SK-N-MC (cell line): ENCODE data around the gene SMC3.

Source experiments
- DNase-seq: peaks from one replicate; pipeline ENCODE4 v3.0.0-alpha.2; 2011; ENCODE audit warnings: low read depth, low spot score
- H3K27ac ChIP-seq: fragments of 200-600 bp; sonication (generic); 2 replicates; pipeline ENCODE4 v1.5.1; 2016; ENCODE audit warnings: mixed run types
- H3K36me3 ChIP-seq: fragments of 200-600 bp; sonication (generic); 2 replicates; pipeline ENCODE4 v1.6.1; 2017; ENCODE audit warnings: antibody characterized with exemption, low read length, mixed read lengths; ENCODE audit not compliant: insufficient read depth
- H3K4me3 ChIP-seq: fragments of 200-600 bp; sonication (generic); 2 replicates; pipeline ENCODE4 v1.5.1; 2016
- H3K9ac ChIP-seq: fragments of 200-600 bp; sonication (generic); 2 replicates; pipeline ENCODE4 v1.8.0; 2017; ENCODE audit warnings: mixed run types, mixed read lengths; ENCODE audit not compliant: insufficient read length
- H3K9me3 ChIP-seq: fragments of 200-600 bp; sonication (generic); 2 replicates; pipeline ENCODE4 v1.6.1; 2017; ENCODE audit warnings: low read depth, mild to moderate bottlenecking, antibody characterized with exemption, low read length, moderate library complexity, mixed read lengths
- EZH2 ChIP-seq: fragments of 200-600 bp; sonication (generic); IDR thresholded peaks from one replicate; pipeline ENCODE4 v1.6.1; 2017; ENCODE audit warnings: antibody characterized with exemption
- FOXP2 ChIP-seq: optimal IDR thresholded peaks from 2 replicates; pipeline ENCODE3; 2011; ENCODE audit warnings: mild to moderate bottlenecking, moderate library complexity; ENCODE audit not compliant: insufficient read depth; ENCODE audit errors: extremely low read length, control extremely low read depth
- POLR2AphosphoS5 ChIP-seq: IDR thresholded peaks from 2 replicates; pipeline ENCODE4 v1.6.1; 2012; ENCODE audit warnings: mild to moderate bottlenecking, low read depth, low read length, borderline replicate concordance

The SMC3 gene

DNA sequence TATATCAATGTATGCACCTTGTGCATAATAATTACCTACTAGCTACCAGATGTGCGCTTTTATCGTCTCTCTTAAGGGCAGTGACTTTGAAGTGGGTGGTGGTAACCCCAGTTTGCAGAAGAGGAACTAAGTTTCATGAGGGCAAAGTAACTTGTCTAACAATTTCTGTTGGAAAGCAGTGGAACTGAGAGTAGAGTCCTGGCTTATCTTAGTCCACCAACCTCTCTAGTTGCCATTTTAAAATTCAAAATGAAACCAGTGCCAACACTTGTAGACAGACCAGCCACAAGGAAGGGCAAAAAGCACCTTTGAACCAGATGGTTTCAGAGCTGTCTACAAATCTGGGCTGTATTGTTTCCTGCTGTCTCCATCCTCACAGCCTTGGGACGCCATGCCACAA is 44.6 kb downstream of the SMC3 start:
- TF ChIP-seq FOXP2 = no peak
- no peak for TF ChIP-seq POLR2AphosphoS5
- no peak for TF ChIP-seq EZH2
- no peaks in the 10 kb centered on the region for H3K36me3 ChIP-seq
- no peak overlapping the region for H3K27ac ChIP-seq
- no peak overlapping the region for H3K4me3 ChIP-seq
- H3K9me3 ChIP-seq = no peaks in the 10 kb centered on the region
- H3K9ac ChIP-seq = no peak overlapping the region
- no peak for DNase-seq

DNA sequence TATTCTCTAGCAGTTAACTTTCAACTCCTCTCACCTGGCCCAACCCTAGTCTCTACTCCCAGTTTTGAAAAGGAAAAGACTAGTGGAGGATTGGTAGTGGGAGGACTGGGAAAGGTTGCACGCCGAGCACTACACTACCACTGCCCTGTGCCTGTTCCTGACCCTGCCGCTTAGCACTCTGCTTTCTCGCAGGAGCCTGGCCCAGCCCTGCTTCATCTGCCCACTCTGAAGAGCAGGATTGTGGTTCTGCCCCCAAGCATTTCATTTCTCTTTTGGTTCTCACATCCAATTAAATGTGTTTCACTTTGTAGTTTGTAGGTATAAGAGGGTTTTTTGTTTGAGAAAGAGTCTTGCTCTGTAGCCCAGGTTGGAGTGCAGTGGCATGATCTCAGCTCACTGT is 45.1 kb downstream of the SMC3 start:
- no peaks in the 10 kb centered on the region for H3K36me3 ChIP-seq
- TF ChIP-seq EZH2 (no peak), POLR2AphosphoS5 (no peak), FOXP2 (no peak)
- DNase-seq = no peak
- no peak overlapping the region for H3K4me3 ChIP-seq
- H3K9ac ChIP-seq = no peak overlapping the region
- H3K27ac ChIP-seq = no peak overlapping the region
- no peaks in the 10 kb centered on the region for H3K9me3 ChIP-seq

DNA sequence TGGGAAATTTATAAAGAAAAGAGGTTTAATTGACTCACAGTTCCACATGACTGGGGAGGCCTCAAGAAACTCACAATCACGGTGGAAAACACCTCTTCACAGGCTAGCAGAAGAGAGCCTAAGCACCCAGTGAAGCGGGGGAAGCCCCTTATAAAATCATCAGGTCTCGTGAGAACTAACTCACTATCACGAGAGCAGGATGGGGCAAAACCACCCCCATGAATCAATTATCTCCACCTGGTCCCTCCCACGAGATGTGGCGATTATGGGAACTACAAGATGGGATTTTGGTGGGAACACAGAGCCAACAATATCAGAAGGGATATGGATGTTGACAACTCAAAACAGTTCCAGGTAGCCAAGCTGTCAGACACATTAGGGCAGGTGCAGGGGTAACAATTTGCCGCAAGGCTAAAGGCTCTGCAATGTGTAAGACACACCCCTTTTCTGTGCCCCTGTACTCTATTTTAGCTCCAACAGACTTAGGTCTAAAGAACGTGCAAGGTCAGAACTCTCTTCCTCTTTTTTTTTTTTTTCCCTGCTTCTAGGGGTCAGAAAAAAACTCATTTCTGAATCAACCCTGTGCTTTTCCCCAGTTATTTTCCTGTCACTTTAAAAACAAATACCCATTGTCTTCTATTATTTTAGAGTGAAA is 46.0 kb downstream of the SMC3 start:
- H3K9ac ChIP-seq = no peak overlapping the region
- H3K36me3 ChIP-seq = no peaks in the 10 kb centered on the region
- DNase-seq = no peak
- H3K4me3 ChIP-seq = no peak overlapping the region
- no peaks in the 10 kb centered on the region for H3K9me3 ChIP-seq
- H3K27ac ChIP-seq = no peak overlapping the region
- TF ChIP-seq FOXP2 (no peak), EZH2 (no peak), POLR2AphosphoS5 (no peak)

- H3K36me3 ChIP-seq = no peaks in the 10 kb centered on the region
- no peak for DNase-seq
- TF ChIP-seq POLR2AphosphoS5 (no peak), FOXP2 (no peak), EZH2 (no peak)
- no peaks in the 10 kb centered on the region for H3K9me3 ChIP-seq
- H3K4me3 ChIP-seq = no peak overlapping the region
- H3K9ac ChIP-seq = no peak overlapping the region
- no peak overlapping the region for H3K27ac ChIP-seq
Observed at GRCh38 chr10:110613996-110614495, 46.6 kb downstream of the SMC3 start.

- no peaks in the 10 kb centered on the region for H3K9me3 ChIP-seq
- H3K36me3 ChIP-seq = no peaks in the 10 kb centered on the region
- H3K9ac ChIP-seq = no peak overlapping the region
- TF ChIP-seq EZH2 (no peak), POLR2AphosphoS5 (no peak), FOXP2 (no peak)
- H3K4me3 ChIP-seq = no peak overlapping the region
- DNase-seq = no peak
- H3K27ac ChIP-seq = no peak overlapping the region
Observed at GRCh38 chr10:110615057-110615747, 47.7 kb downstream of the SMC3 start.

- Histone ChIP-seq H3K9ac (no peak overlapping the region), H3K4me3 (no peak overlapping the region), H3K9me3 (no peaks in the 10 kb centered on the region), H3K36me3 (no peaks in the 10 kb centered on the region), H3K27ac (no peak overlapping the region)
- DNase-seq = no peak
- no peak for TF ChIP-seq FOXP2
- TF ChIP-seq EZH2 = no peak
- TF ChIP-seq POLR2AphosphoS5 = no peak
Observed at GRCh38 chr10:110616493-110617033, 49.1 kb downstream of the SMC3 start.

- TF ChIP-seq EZH2 (no peak), POLR2AphosphoS5 (no peak), FOXP2 (no peak)
- Histone ChIP-seq H3K4me3 (no peak overlapping the region), H3K36me3 (no peaks in the 10 kb centered on the region), H3K27ac (no peak overlapping the region), H3K9me3 (no peaks in the 10 kb centered on the region), H3K9ac (no peak overlapping the region)
- no peak for DNase-seq
Observed at GRCh38 chr10:110617425-110618229, 50.1 kb downstream of the SMC3 start.

GRCh38 chr10:110618230-110618610 is 50.7 kb downstream of the SMC3 start:
- Histone ChIP-seq H3K9me3 (no peaks in the 10 kb centered on the region), H3K27ac (no peak overlapping the region), H3K9ac (no peak overlapping the region), H3K36me3 (no peaks in the 10 kb centered on the region), H3K4me3 (no peak overlapping the region)
- no peak for DNase-seq
- TF ChIP-seq POLR2AphosphoS5 (no peak), FOXP2 (no peak), EZH2 (no peak)
